NB4 (cell line): ENCODE results near the gene PHF2.

Experiments
- POLR2A ChIP-seq: IDR thresholded peaks from 2 replicates; pipeline ENCODE4 v1.6.1; 2011; ENCODE audit warnings: mild to moderate bottlenecking; ENCODE audit not compliant: insufficient read length; ENCODE audit errors: extremely low read depth
- TF ChIP-seq, protein P1 (sequence below): IDR thresholded peaks from one replicate; pipeline ENCODE4 v1.5.1; 2012; ENCODE audit warnings: low read depth, low read length

DNA sequence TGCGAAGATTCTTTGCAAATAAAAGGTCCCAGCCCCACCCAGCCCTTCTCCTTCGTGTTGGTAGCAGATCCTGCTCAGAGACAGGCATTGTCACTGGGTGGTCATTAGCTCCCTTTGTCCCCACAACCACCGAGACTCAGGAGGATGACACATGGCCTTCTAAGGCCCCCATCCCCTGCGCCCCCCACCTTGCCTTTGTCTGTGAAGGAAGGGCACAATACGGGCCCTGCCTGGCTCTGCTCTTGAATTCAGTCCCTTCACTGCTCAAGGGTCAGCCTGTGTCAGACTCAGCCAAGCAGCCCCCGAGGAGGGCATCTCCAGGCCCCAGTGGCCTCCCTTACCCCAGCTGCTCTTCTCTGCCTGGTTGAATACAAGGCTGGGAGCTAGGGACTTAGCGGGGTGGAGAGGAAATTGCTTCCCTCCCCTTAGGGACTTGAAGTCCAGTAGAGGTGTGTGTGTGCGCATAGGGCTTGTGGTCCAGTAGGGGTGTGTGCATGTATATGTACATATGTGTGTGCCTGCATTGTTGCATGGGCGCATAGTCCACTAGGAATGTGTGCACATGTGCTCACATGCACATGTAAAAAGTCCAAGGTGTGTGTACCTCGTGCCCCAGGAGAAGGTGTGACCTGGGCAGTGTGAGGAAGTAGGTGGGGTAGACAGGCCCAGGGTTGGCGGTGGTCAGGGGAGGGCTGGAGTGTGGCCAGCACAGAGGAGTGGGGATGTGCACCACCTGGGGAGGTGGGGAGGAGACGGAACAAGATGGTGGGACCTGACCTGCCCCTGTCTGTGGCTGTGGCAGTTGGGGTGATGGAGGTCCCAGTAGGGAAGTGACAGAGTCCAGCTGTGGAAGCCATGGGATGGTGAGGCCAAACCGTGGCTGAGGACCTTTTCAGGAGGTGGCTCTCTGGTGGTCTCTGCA is 59.1 kb downstream of the PHF2 start:
- no peak for TF ChIP-seq POLR2A
- TF ChIP-seq, protein P1, sequence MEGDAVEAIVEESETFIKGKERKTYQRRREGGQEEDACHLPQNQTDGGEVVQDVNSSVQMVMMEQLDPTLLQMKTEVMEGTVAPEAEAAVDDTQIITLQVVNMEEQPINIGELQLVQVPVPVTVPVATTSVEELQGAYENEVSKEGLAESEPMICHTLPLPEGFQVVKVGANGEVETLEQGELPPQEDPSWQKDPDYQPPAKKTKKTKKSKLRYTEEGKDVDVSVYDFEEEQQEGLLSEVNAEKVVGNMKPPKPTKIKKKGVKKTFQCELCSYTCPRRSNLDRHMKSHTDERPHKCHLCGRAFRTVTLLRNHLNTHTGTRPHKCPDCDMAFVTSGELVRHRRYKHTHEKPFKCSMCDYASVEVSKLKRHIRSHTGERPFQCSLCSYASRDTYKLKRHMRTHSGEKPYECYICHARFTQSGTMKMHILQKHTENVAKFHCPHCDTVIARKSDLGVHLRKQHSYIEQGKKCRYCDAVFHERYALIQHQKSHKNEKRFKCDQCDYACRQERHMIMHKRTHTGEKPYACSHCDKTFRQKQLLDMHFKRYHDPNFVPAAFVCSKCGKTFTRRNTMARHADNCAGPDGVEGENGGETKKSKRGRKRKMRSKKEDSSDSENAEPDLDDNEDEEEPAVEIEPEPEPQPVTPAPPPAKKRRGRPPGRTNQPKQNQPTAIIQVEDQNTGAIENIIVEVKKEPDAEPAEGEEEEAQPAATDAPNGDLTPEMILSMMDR, result no peak
